Vagina (tissue), 2 donors: ENCODE measurements around the gene HOXB7. TPM values are rescaled to one million over a fixed set of nuclear protein-coding genes. Genes with fewer than 3 reads are reported as not detected.

Source experiments
- DNase-seq, 2 donors: peaks; one replicate each; pipeline ENCODE4 v3.0.0-alpha.2; 2017; ENCODE audit errors: extremely low spot score in 2 of 2
- H3K27ac ChIP-seq: fragments of 200-600 bp; sonication (generic); one replicate; pipeline ENCODE4 v1.5.1; 2019
- H3K27me3 ChIP-seq: fragments of 200-600 bp; sonication (generic); one replicate; pipeline ENCODE4 v1.5.1; 2019
- H3K36me3 ChIP-seq, 2 donors: fragments of 200-600 bp; sonication (generic); one replicate each; pipeline ENCODE4 v1.5.1; 2017 to 2019
- H3K4me1 ChIP-seq: fragments of 200-600 bp; sonication (generic); one replicate; pipeline ENCODE4 v1.5.1; 2019
- H3K4me3 ChIP-seq, 2 donors: fragments of 200-600 bp; sonication (generic); 1 replicate in 1 of 2; 2 replicates in 1 of 2; pipeline ENCODE4 v1.5.1; 2016 to 2019
- H3K9me3 ChIP-seq: fragments of 200-600 bp; sonication (generic); one replicate; pipeline ENCODE4 v1.5.1; 2019
- CTCF ChIP-seq, 3 experiments: fragments of 450-650 bp in 2 of 3; fragments of 200-600 bp in 1 of 3; sonication (generic) in 1 of 3; IDR thresholded peaks; one replicate each; pipeline ENCODE4 v1.5.1; 2017 to 2019; ENCODE audit warnings: antibody characterized with exemption in 3 of 3, mild to moderate bottlenecking in 2 of 3, moderate library complexity in 2 of 3
- POLR2A ChIP-seq, 2 donors: fragments of 450-650 bp; IDR thresholded peaks; one replicate each; pipeline ENCODE4 v1.6.1; 2017; ENCODE audit warnings: antibody characterized with exemption in 2 of 2, mild to moderate bottlenecking in 2 of 2, moderate library complexity in 2 of 2
- POLR2AphosphoS5 ChIP-seq, 2 donors: sonication (generic); formaldehyde crosslinking; IDR thresholded peaks; one replicate each; pipeline ENCODE4 v1.9.0; 2017; ENCODE audit warnings: antibody characterized with exemption in 2 of 2, mild to moderate bottlenecking in 2 of 2, low read depth in 1 of 2; ENCODE audit not compliant: insufficient read depth in 1 of 2
- intact Hi-C: fragments of 100-400 bp; cut with DNase I; formaldehyde crosslinking; loops from one replicate; pipeline ENCODE4 v1.15.1; 2023
- total RNA-seq: library from RNA; depleted of rRNA; stranded (reverse); fragments of >200 nt; gene quantifications from one replicate; pipeline ENCODE4 v1.2.3, GENCODE V29; 2016

HOXB7 gene
- total RNA-seq, 1 donor from 2014 or later: 3.2 TPM

GRCh38 chr17:48597778-48598631 is 12.8 kb downstream of the HOXB7 start:
- intact Hi-C loops: loop anchor here (5.0 to 10.0 kb wide), 2 partner anchors 261 to 573 kb away; no protein-coding TSS in a partner anchor
- H3K27ac ChIP-seq: no peak overlapping the region
- no peaks in the 10 kb centered on the region for H3K9me3 ChIP-seq
- H3K36me3 ChIP-seq: no peaks in the 10 kb centered on the region
- H3K4me3 ChIP-seq: peak overlapping the region; percentile 42 to 45
- TF ChIP-seq CTCF (IDR thresholded peaks at IDR 0.05) (no peak), POLR2AphosphoS5 (IDR thresholded peaks at IDR 0.05; ENCODE audit: insufficient read depth in 1 of 2, low read depth in 1 of 2) (peak in 1 of 2 donors; percentile 31), POLR2A (IDR thresholded peaks at IDR 0.05) (no peak)
- H3K27me3 ChIP-seq: peaks cover 1% of the 10 kb centered on the region
- no peak for DNase-seq
- peaks cover 43% of the 10 kb centered on the region for H3K4me1 ChIP-seq

GRCh38 chr17:48597528-48597777 is 13.4 kb downstream of the HOXB7 start:
- no peak overlapping the region for H3K27ac ChIP-seq
- peak overlapping the region; percentile 42 to 45 for H3K4me3 ChIP-seq
- intact Hi-C loops: loop anchor here (5.0 to 10.0 kb wide), 2 partner anchors 260 to 573 kb away; no protein-coding TSS in a partner anchor
- no peaks in the 10 kb centered on the region for H3K36me3 ChIP-seq
- TF ChIP-seq POLR2A (IDR thresholded peaks at IDR 0.05): no peak
- no peak for TF ChIP-seq CTCF (IDR thresholded peaks at IDR 0.05)
- TF ChIP-seq POLR2AphosphoS5 (IDR thresholded peaks at IDR 0.05; ENCODE audit: insufficient read depth in 1 of 2, low read depth in 1 of 2): no peak
- DNase-seq: no peak
- H3K27me3 ChIP-seq: peaks cover 6% of the 10 kb centered on the region
- peaks cover 45% of the 10 kb centered on the region for H3K4me1 ChIP-seq
- H3K9me3 ChIP-seq: no peaks in the 10 kb centered on the region

- TF ChIP-seq POLR2A (IDR thresholded peaks at IDR 0.05): no peak
- no peak for TF ChIP-seq POLR2AphosphoS5 (IDR thresholded peaks at IDR 0.05; ENCODE audit: insufficient read depth in 1 of 2, low read depth in 1 of 2)
- TF ChIP-seq CTCF (IDR thresholded peaks at IDR 0.05): no peak
- intact Hi-C loops: loop anchor here (5.0 to 10.0 kb wide), 2 partner anchors 260 to 572 kb away; no protein-coding TSS in a partner anchor
- H3K4me1 ChIP-seq: peaks cover 40% of the 10 kb centered on the region
- H3K9me3 ChIP-seq: no peaks in the 10 kb centered on the region
- H3K27ac ChIP-seq: no peak overlapping the region
- no peak for DNase-seq
- H3K27me3 ChIP-seq: peaks cover 6% of the 10 kb centered on the region
- no peaks in the 10 kb centered on the region for H3K36me3 ChIP-seq
- peak overlapping the region; percentile 42 to 45 for H3K4me3 ChIP-seq
Observed at GRCh38 chr17:48596735-48597527, 13.9 kb downstream of the HOXB7 start.

- no peak for TF ChIP-seq POLR2A (IDR thresholded peaks at IDR 0.05)
- Histone ChIP-seq H3K27ac (no peak overlapping the region), H3K4me1 (peaks cover 34% of the 10 kb centered on the region), H3K27me3 (peaks cover 6% of the 10 kb centered on the region), H3K9me3 (no peaks in the 10 kb centered on the region), H3K4me3 (no peak overlapping the region), H3K36me3 (no peaks in the 10 kb centered on the region)
- intact Hi-C loops: loop anchor here (5.0 to 10.0 kb wide), 2 partner anchors 259 to 571 kb away; no protein-coding TSS in a partner anchor
- DNase-seq: no peak
Observed at GRCh38 chr17:48596000-48596734, 14.7 kb downstream of the HOXB7 start.
